HUES48 (cell line): ENCODE results near the gene KLHL30.

ENCODE experiments used
- H3K27ac ChIP-seq: one replicate; pipeline ENCODE4 v1.7.0; 2013; ENCODE audit warnings: low read depth, low read length, inconsistent platforms
- H3K27me3 ChIP-seq: 2 replicates; pipeline ENCODE4 v1.6.1; 2013; ENCODE audit warnings: mild to moderate bottlenecking, low read length; ENCODE audit not compliant: control insufficient read depth, insufficient read depth
- H3K36me3 ChIP-seq: 2 replicates; pipeline ENCODE4 v1.6.1; 2013; ENCODE audit warnings: low read length; ENCODE audit not compliant: control insufficient read depth, insufficient read depth
- H3K4me1 ChIP-seq: 2 replicates; pipeline ENCODE4 v1.6.1; 2013; ENCODE audit warnings: mild to moderate bottlenecking, low read length; ENCODE audit not compliant: control insufficient read depth, insufficient read depth
- H3K4me3 ChIP-seq: 2 replicates; pipeline ENCODE4 v1.5.1; 2013; ENCODE audit warnings: mild to moderate bottlenecking, low read depth, low read length
- H3K9ac ChIP-seq: 2 replicates; pipeline ENCODE4 v1.6.1; 2013; ENCODE audit warnings: mild to moderate bottlenecking, low read depth, low read length, moderate library complexity
- H3K9me3 ChIP-seq: 2 replicates; pipeline ENCODE4 v1.6.1; 2013; ENCODE audit warnings: low read length; ENCODE audit not compliant: control insufficient read depth, insufficient read depth

KLHL30 gene

GRCh38 chr2:238162846-238163441 lies 24.5 kb downstream of the KLHL30 start:
- Histone ChIP-seq H3K27me3 (peaks cover 67% of the 10 kb centered on the region), H3K9ac (no peak overlapping the region), H3K4me3 (no peak overlapping the region; the same call in 1 of the 2 replicates), H3K4me1 (peaks cover 10% of the 10 kb centered on the region), H3K9me3 (no peaks in the 10 kb centered on the region), H3K27ac (no peak overlapping the region), H3K36me3 (no peaks in the 10 kb centered on the region)

GRCh38 chr2:238163481-238164198 lies 25.2 kb downstream of the KLHL30 start:
- Histone ChIP-seq H3K27ac (no peak overlapping the region), H3K36me3 (no peaks in the 10 kb centered on the region), H3K4me3 (peak overlapping the region; percentile 60; the same call in 1 of the 2 replicates), H3K4me1 (peaks cover 10% of the 10 kb centered on the region), H3K9ac (no peak overlapping the region), H3K9me3 (no peaks in the 10 kb centered on the region), H3K27me3 (peaks cover 61% of the 10 kb centered on the region)

GRCh38 chr2:238164906-238165287 lies 26.4 kb downstream of the KLHL30 start:
- Histone ChIP-seq H3K4me1 (peaks cover 8% of the 10 kb centered on the region), H3K9me3 (no peaks in the 10 kb centered on the region), H3K36me3 (peaks cover 12% of the 10 kb centered on the region), H3K27me3 (peaks cover 53% of the 10 kb centered on the region), H3K4me3 (no peak overlapping the region), H3K27ac (no peak overlapping the region), H3K9ac (no peak overlapping the region)

GRCh38 chr2:238165288-238165921 lies 26.9 kb downstream of the KLHL30 start:
- Histone ChIP-seq H3K4me1 (peaks cover 3% of the 10 kb centered on the region), H3K4me3 (no peak overlapping the region), H3K27ac (no peak overlapping the region), H3K27me3 (peaks cover 48% of the 10 kb centered on the region), H3K9ac (no peak overlapping the region), H3K9me3 (no peaks in the 10 kb centered on the region), H3K36me3 (peaks cover 17% of the 10 kb centered on the region)

GRCh38 chr2:238166391-238167343 lies 28.2 kb downstream of the KLHL30 start:
- Histone ChIP-seq H3K4me3 (no peak overlapping the region), H3K4me1 (no peaks in the 10 kb centered on the region), H3K9me3 (no peaks in the 10 kb centered on the region), H3K27ac (no peak overlapping the region), H3K27me3 (peaks cover 37% of the 10 kb centered on the region), H3K9ac (no peak overlapping the region), H3K36me3 (peaks cover 26% of the 10 kb centered on the region)

GRCh38 chr2:238167344-238167715 lies 28.9 kb downstream of the KLHL30 start:
- H3K27ac ChIP-seq: no peak overlapping the region
- no peaks in the 10 kb centered on the region for H3K4me1 ChIP-seq
- peaks cover 30% of the 10 kb centered on the region for H3K36me3 ChIP-seq
- peaks cover 30% of the 10 kb centered on the region for H3K27me3 ChIP-seq
- H3K4me3 ChIP-seq: no peak overlapping the region
- no peak overlapping the region for H3K9ac ChIP-seq
- H3K9me3 ChIP-seq: no peaks in the 10 kb centered on the region

- Histone ChIP-seq H3K9ac (no peak overlapping the region), H3K27ac (no peak overlapping the region), H3K36me3 (peaks cover 35% of the 10 kb centered on the region)
These were observed 29.3 kb downstream of the KLHL30 start for GRCh38 chr2:238167761-238168160.

GRCh38 chr2:238168196-238169047 lies 30.0 kb downstream of the KLHL30 start:
- H3K4me3 ChIP-seq: no peak overlapping the region
- H3K27ac ChIP-seq: no peak overlapping the region
- H3K36me3 ChIP-seq: peaks cover 41% of the 10 kb centered on the region
- peaks cover 19% of the 10 kb centered on the region for H3K27me3 ChIP-seq
- H3K9ac ChIP-seq: no peak overlapping the region
- H3K9me3 ChIP-seq: no peaks in the 10 kb centered on the region
- no peaks in the 10 kb centered on the region for H3K4me1 ChIP-seq

More at GRCh38 chr2:238167761-238168160, 29.3 kb downstream of the KLHL30 start:
- Histone ChIP-seq H3K4me3 (no peak overlapping the region), H3K4me1 (no peaks in the 10 kb centered on the region), H3K27me3 (peaks cover 26% of the 10 kb centered on the region), H3K9me3 (no peaks in the 10 kb centered on the region)

- Histone ChIP-seq H3K36me3 (peaks cover 47% of the 10 kb centered on the region), H3K9ac (no peak overlapping the region), H3K27me3 (peaks cover 12% of the 10 kb centered on the region), H3K27ac (no peak overlapping the region), H3K9me3 (no peaks in the 10 kb centered on the region), H3K4me3 (no peak overlapping the region), H3K4me1 (no peaks in the 10 kb centered on the region)
These were observed 30.7 kb downstream of the KLHL30 start for GRCh38 chr2:238169048-238169707.
